Activated T-cell treated with anti-CD3 and anti-CD28 coated beads, Interleukin-2, amount 50 U/mL, for 48 hours (primary cell): Measurements from ENCODE around the gene FBXW10B.
"Not testable (repeated sequence)": the region's sequence is repeated elsewhere in the genome, so short reads cannot be mapped to it uniquely, and the experiment has no call there.

ENCODE experiments used
- DNase-seq, 2 experiments: peaks; one replicate each; pipeline ENCODE4 v3.0.0-alpha.2; 2020

The FBXW10B gene

GRCh38 chr17:15619331-15620058 lies at the start of gene FBXW10B:
Gene FBXW10B, minus strand, starts transcription at chr17:15619704. Its CDS starts 192 bp downstream, at chr17:15619512.
- DNase-seq, result not testable (repeated sequence)

- DNase-seq, result no peak
Measured at GRCh38 chr17:15663691-15664090, 44.2 kb upstream of the FBXW10B start.

GRCh38 chr17:15663176-15663575 lies 43.7 kb upstream of the FBXW10B start:
- DNase-seq, result no peak

GRCh38 chr17:15662681-15663080 lies 43.2 kb upstream of the FBXW10B start:
- no peak for DNase-seq

- DNase-seq, result no peak
Measured at GRCh38 chr17:15660077-15660476, 40.6 kb upstream of the FBXW10B start.

GRCh38 chr17:15659663-15660062 lies 40.2 kb upstream of the FBXW10B start:
- DNase-seq, result no peak

GRCh38 chr17:15659236-15659635 lies 39.7 kb upstream of the FBXW10B start:
- DNase-seq, result no peak

- no peak for DNase-seq
Measured at GRCh38 chr17:15658296-15658695, 38.8 kb upstream of the FBXW10B start.

- DNase-seq, result no peak
Measured at GRCh38 chr17:15657868-15658267, 38.4 kb upstream of the FBXW10B start.

- no peak for DNase-seq
Measured at GRCh38 chr17:15654886-15655561, 35.5 kb upstream of the FBXW10B start.

- not testable (repeated sequence) for DNase-seq
Measured at GRCh38 chr17:15654401-15654800, 34.9 kb upstream of the FBXW10B start.

GRCh38 chr17:15652960-15653359 lies 33.5 kb upstream of the FBXW10B start:
- DNase-seq, result no peak

- DNase-seq, result peak; percentile 26 to 39
Measured at GRCh38 chr17:15651583-15652110, 32.1 kb upstream of the FBXW10B start.

GRCh38 chr17:15650741-15651582 lies 31.5 kb upstream of the FBXW10B start:
- no peak for DNase-seq

- no peak for DNase-seq
Measured at GRCh38 chr17:15649861-15650421, 30.4 kb upstream of the FBXW10B start.

- no peak for DNase-seq
Measured at GRCh38 chr17:15648386-15648785, 28.9 kb upstream of the FBXW10B start.

- DNase-seq, result peak in 1 of 2 experiments; percentile 17
Measured at GRCh38 chr17:15645942-15646312, 26.4 kb upstream of the FBXW10B start.

- not testable (repeated sequence) for DNase-seq
Measured at GRCh38 chr17:15645099-15645941, 25.8 kb upstream of the FBXW10B start.

- not testable (repeated sequence) for DNase-seq
Measured at GRCh38 chr17:15642505-15643251, 23.2 kb upstream of the FBXW10B start.

GRCh38 chr17:15642014-15642413 lies 22.5 kb upstream of the FBXW10B start:
- DNase-seq, result not testable (repeated sequence)

GRCh38 chr17:15630930-15631453 lies 11.5 kb upstream of the FBXW10B start:
- not testable (repeated sequence) for DNase-seq
